Measurements from ENCODE around the gene NCF4.

The NCF4 gene

GRCh38 chr22:36822581-36822980, 38.2 kb upstream of the NCF4 start:
- Histone ChIP-seq H3K27me3 (ENCODE audit: control insufficient read depth in 5 of 5, insufficient read depth in 4 of 5, low read length in 5 of 5) (peaks cover 30 to 57% (median 56%) of the 10 kb centered on the region in 5 donors), H3K36me3 (ENCODE audit: control insufficient read depth in 5 of 5, insufficient read depth in 5 of 5, low read length in 5 of 5) (no peaks in the 10 kb centered on the region), H3K9me3 (ENCODE audit: control insufficient read depth in 5 of 5, low read length in 5 of 5) (no peaks in the 10 kb centered on the region)

GRCh38 chr22:36823186-36823839, 37.5 kb upstream of the NCF4 start:
- peaks cover 28 to 50% (median 48%) of the 10 kb centered on the region in 5 donors for H3K27me3 ChIP-seq (ENCODE audit: control insufficient read depth in 5 of 5, insufficient read depth in 4 of 5, low read length in 5 of 5)
- no peaks in the 10 kb centered on the region for H3K4me1 ChIP-seq (ENCODE audit: control insufficient read depth in 5 of 5, insufficient read depth in 5 of 5, low read length in 5 of 5)

More at GRCh38 chr22:36822581-36822980, 38.2 kb upstream of the NCF4 start:
- Histone ChIP-seq H3K27ac (ENCODE audit: low read depth, low read length) (no peak overlapping the region), H3K4me3 (ENCODE audit: low read depth in 1 of 5, low read length in 5 of 5) (no peak overlapping the region), H3K4me1 (ENCODE audit: control insufficient read depth in 5 of 5, insufficient read depth in 5 of 5, low read length in 5 of 5) (no peaks in the 10 kb centered on the region), H3K9ac (ENCODE audit: low read length in 5 of 5) (no peak overlapping the region)

GRCh38 chr22:36824655-36825054, 36.2 kb upstream of the NCF4 start:
- Histone ChIP-seq H3K36me3 (ENCODE audit: control insufficient read depth in 5 of 5, insufficient read depth in 5 of 5, low read length in 5 of 5) (no peaks in the 10 kb centered on the region), H3K9me3 (ENCODE audit: control insufficient read depth in 5 of 5, low read length in 5 of 5) (no peaks in the 10 kb centered on the region), H3K27me3 (ENCODE audit: control insufficient read depth in 5 of 5, insufficient read depth in 4 of 5, low read length in 5 of 5) (peaks cover 27 to 45% (median 35%) of the 10 kb centered on the region in 5 donors), H3K9ac (ENCODE audit: low read length in 5 of 5) (no peak overlapping the region), H3K27ac (ENCODE audit: low read depth, low read length) (no peak overlapping the region), H3K4me3 (ENCODE audit: low read depth in 1 of 5, low read length in 5 of 5) (no peak overlapping the region), H3K4me1 (ENCODE audit: control insufficient read depth in 5 of 5, insufficient read depth in 5 of 5, low read length in 5 of 5) (no peaks in the 10 kb centered on the region)

More at GRCh38 chr22:36823186-36823839, 37.5 kb upstream of the NCF4 start:
- Histone ChIP-seq H3K9me3 (ENCODE audit: control insufficient read depth in 5 of 5, low read length in 5 of 5) (no peaks in the 10 kb centered on the region), H3K9ac (ENCODE audit: low read length in 5 of 5) (no peak overlapping the region), H3K36me3 (ENCODE audit: control insufficient read depth in 5 of 5, insufficient read depth in 5 of 5, low read length in 5 of 5) (no peaks in the 10 kb centered on the region), H3K27ac (ENCODE audit: low read depth, low read length) (no peak overlapping the region), H3K4me3 (ENCODE audit: low read depth in 1 of 5, low read length in 5 of 5) (no peak overlapping the region)

- Histone ChIP-seq H3K4me3 (ENCODE audit: low read depth in 1 of 5, low read length in 5 of 5) (no peak overlapping the region), H3K27me3 (ENCODE audit: control insufficient read depth in 5 of 5, insufficient read depth in 4 of 5, low read length in 5 of 5) (peaks cover 25 to 45% (median 32%) of the 10 kb centered on the region in 5 donors), H3K36me3 (ENCODE audit: control insufficient read depth in 5 of 5, insufficient read depth in 5 of 5, low read length in 5 of 5) (no peaks in the 10 kb centered on the region), H3K9ac (ENCODE audit: low read length in 5 of 5) (no peak overlapping the region), H3K27ac (ENCODE audit: low read depth, low read length) (no peak overlapping the region), H3K4me1 (ENCODE audit: control insufficient read depth in 5 of 5, insufficient read depth in 5 of 5, low read length in 5 of 5) (no peaks in the 10 kb centered on the region), H3K9me3 (ENCODE audit: control insufficient read depth in 5 of 5, low read length in 5 of 5) (no peaks in the 10 kb centered on the region)
These were observed 34.5 kb upstream of the NCF4 start for GRCh38 chr22:36826262-36826661.

- no peak overlapping the region for H3K9ac ChIP-seq (ENCODE audit: low read length in 5 of 5)
- peaks cover 0 to 4% (median 0%) of the 10 kb centered on the region in 5 donors for H3K9me3 ChIP-seq (ENCODE audit: control insufficient read depth in 5 of 5, low read length in 5 of 5)
- H3K4me1 ChIP-seq (ENCODE audit: control insufficient read depth in 5 of 5, insufficient read depth in 5 of 5, low read length in 5 of 5): no peaks in the 10 kb centered on the region
- H3K4me3 ChIP-seq (ENCODE audit: low read depth in 1 of 5, low read length in 5 of 5): no peak overlapping the region
- H3K36me3 ChIP-seq (ENCODE audit: control insufficient read depth in 5 of 5, insufficient read depth in 5 of 5, low read length in 5 of 5): no peaks in the 10 kb centered on the region
- H3K27ac ChIP-seq (ENCODE audit: low read depth, low read length): no peak overlapping the region
- peaks cover 17 to 33% (median 23%) of the 10 kb centered on the region in 5 donors for H3K27me3 ChIP-seq (ENCODE audit: control insufficient read depth in 5 of 5, insufficient read depth in 4 of 5, low read length in 5 of 5)
These were observed 32.0 kb upstream of the NCF4 start for GRCh38 chr22:36828815-36829214.

- no peak overlapping the region for H3K4me3 ChIP-seq (ENCODE audit: low read depth in 1 of 5, low read length in 5 of 5)
- no peak overlapping the region for H3K27ac ChIP-seq (ENCODE audit: low read depth, low read length)
- peaks cover 0 to 4% (median 0%) of the 10 kb centered on the region in 5 donors for H3K9me3 ChIP-seq (ENCODE audit: control insufficient read depth in 5 of 5, low read length in 5 of 5)
- no peak overlapping the region for H3K9ac ChIP-seq (ENCODE audit: low read length in 5 of 5)
- no peaks in the 10 kb centered on the region for H3K4me1 ChIP-seq (ENCODE audit: control insufficient read depth in 5 of 5, insufficient read depth in 5 of 5, low read length in 5 of 5)
- no peaks in the 10 kb centered on the region for H3K36me3 ChIP-seq (ENCODE audit: control insufficient read depth in 5 of 5, insufficient read depth in 5 of 5, low read length in 5 of 5)
- H3K27me3 ChIP-seq (ENCODE audit: control insufficient read depth in 5 of 5, insufficient read depth in 4 of 5, low read length in 5 of 5): peaks cover 11 to 28% (median 19%) of the 10 kb centered on the region in 5 donors
These were observed 31.3 kb upstream of the NCF4 start for GRCh38 chr22:36829370-36830002.

- Histone ChIP-seq H3K27ac (ENCODE audit: low read depth, low read length) (no peak overlapping the region), H3K9me3 (ENCODE audit: control insufficient read depth in 5 of 5, low read length in 5 of 5) (peaks cover 0 to 4% (median 0%) of the 10 kb centered on the region in 5 donors), H3K36me3 (ENCODE audit: control insufficient read depth in 5 of 5, insufficient read depth in 5 of 5, low read length in 5 of 5) (no peaks in the 10 kb centered on the region), H3K27me3 (ENCODE audit: control insufficient read depth in 5 of 5, insufficient read depth in 4 of 5, low read length in 5 of 5) (peaks cover 9 to 23% (median 15%) of the 10 kb centered on the region in 5 donors), H3K4me3 (ENCODE audit: low read depth in 1 of 5, low read length in 5 of 5) (no peak overlapping the region), H3K9ac (ENCODE audit: low read length in 5 of 5) (no peak overlapping the region), H3K4me1 (ENCODE audit: control insufficient read depth in 5 of 5, insufficient read depth in 5 of 5, low read length in 5 of 5) (peaks cover 0 to 2% (median 0%) of the 10 kb centered on the region in 5 donors)
These were observed 30.2 kb upstream of the NCF4 start for GRCh38 chr22:36830601-36831000.

- peaks cover 0 to 4% (median 0%) of the 10 kb centered on the region in 5 donors for H3K9me3 ChIP-seq (ENCODE audit: control insufficient read depth in 5 of 5, low read length in 5 of 5)
These were observed 29.6 kb upstream of the NCF4 start for GRCh38 chr22:36831206-36831605.

GRCh38 chr22:36831717-36832116, 29.1 kb upstream of the NCF4 start:
- no peak overlapping the region for H3K27ac ChIP-seq (ENCODE audit: low read depth, low read length)
- peaks cover 7 to 17% (median 12%) of the 10 kb centered on the region in 5 donors for H3K27me3 ChIP-seq (ENCODE audit: control insufficient read depth in 5 of 5, insufficient read depth in 4 of 5, low read length in 5 of 5)
- H3K4me1 ChIP-seq (ENCODE audit: control insufficient read depth in 5 of 5, insufficient read depth in 5 of 5, low read length in 5 of 5): peaks cover 0 to 2% (median 0%) of the 10 kb centered on the region in 5 donors
- no peak overlapping the region for H3K9ac ChIP-seq (ENCODE audit: low read length in 5 of 5)
- H3K9me3 ChIP-seq (ENCODE audit: control insufficient read depth in 5 of 5, low read length in 5 of 5): peaks cover 0 to 4% (median 0%) of the 10 kb centered on the region in 5 donors
- H3K36me3 ChIP-seq (ENCODE audit: control insufficient read depth in 5 of 5, insufficient read depth in 5 of 5, low read length in 5 of 5): no peaks in the 10 kb centered on the region
- H3K4me3 ChIP-seq (ENCODE audit: low read depth in 1 of 5, low read length in 5 of 5): no peak overlapping the region

More at GRCh38 chr22:36831206-36831605, 29.6 kb upstream of the NCF4 start:
- Histone ChIP-seq H3K27ac (ENCODE audit: low read depth, low read length) (no peak overlapping the region), H3K27me3 (ENCODE audit: control insufficient read depth in 5 of 5, insufficient read depth in 4 of 5, low read length in 5 of 5) (peaks cover 10 to 21% (median 12%) of the 10 kb centered on the region in 5 donors), H3K36me3 (ENCODE audit: control insufficient read depth in 5 of 5, insufficient read depth in 5 of 5, low read length in 5 of 5) (no peaks in the 10 kb centered on the region), H3K9ac (ENCODE audit: low read length in 5 of 5) (no peak overlapping the region), H3K4me3 (ENCODE audit: low read depth in 1 of 5, low read length in 5 of 5) (no peak overlapping the region), H3K4me1 (ENCODE audit: control insufficient read depth in 5 of 5, insufficient read depth in 5 of 5, low read length in 5 of 5) (peaks cover 0 to 2% (median 0%) of the 10 kb centered on the region in 5 donors)

- Histone ChIP-seq H3K4me3 (ENCODE audit: low read depth in 1 of 5, low read length in 5 of 5) (no peak overlapping the region), H3K36me3 (ENCODE audit: control insufficient read depth in 5 of 5, insufficient read depth in 5 of 5, low read length in 5 of 5) (no peaks in the 10 kb centered on the region), H3K27ac (ENCODE audit: low read depth, low read length) (no peak overlapping the region), H3K9ac (ENCODE audit: low read length in 5 of 5) (no peak overlapping the region), H3K4me1 (ENCODE audit: control insufficient read depth in 5 of 5, insufficient read depth in 5 of 5, low read length in 5 of 5) (peaks cover 0 to 2% (median 0%) of the 10 kb centered on the region in 5 donors), H3K9me3 (ENCODE audit: control insufficient read depth in 5 of 5, low read length in 5 of 5) (peaks cover 0 to 4% (median 0%) of the 10 kb centered on the region in 5 donors), H3K27me3 (ENCODE audit: control insufficient read depth in 5 of 5, insufficient read depth in 4 of 5, low read length in 5 of 5) (peaks cover 7 to 16% (median 11%) of the 10 kb centered on the region in 5 donors)
These were observed 27.7 kb upstream of the NCF4 start for GRCh38 chr22:36833073-36833472.

All from subcutaneous abdominal adipose tissue (tissue), 5 donors.